ENCODE results near the gene PDF.
"Not testable (repeated sequence)": the region's sequence is repeated elsewhere in the genome, so short reads cannot be mapped to it uniquely, and the experiment has no call there.

Gene PDF

DNA sequence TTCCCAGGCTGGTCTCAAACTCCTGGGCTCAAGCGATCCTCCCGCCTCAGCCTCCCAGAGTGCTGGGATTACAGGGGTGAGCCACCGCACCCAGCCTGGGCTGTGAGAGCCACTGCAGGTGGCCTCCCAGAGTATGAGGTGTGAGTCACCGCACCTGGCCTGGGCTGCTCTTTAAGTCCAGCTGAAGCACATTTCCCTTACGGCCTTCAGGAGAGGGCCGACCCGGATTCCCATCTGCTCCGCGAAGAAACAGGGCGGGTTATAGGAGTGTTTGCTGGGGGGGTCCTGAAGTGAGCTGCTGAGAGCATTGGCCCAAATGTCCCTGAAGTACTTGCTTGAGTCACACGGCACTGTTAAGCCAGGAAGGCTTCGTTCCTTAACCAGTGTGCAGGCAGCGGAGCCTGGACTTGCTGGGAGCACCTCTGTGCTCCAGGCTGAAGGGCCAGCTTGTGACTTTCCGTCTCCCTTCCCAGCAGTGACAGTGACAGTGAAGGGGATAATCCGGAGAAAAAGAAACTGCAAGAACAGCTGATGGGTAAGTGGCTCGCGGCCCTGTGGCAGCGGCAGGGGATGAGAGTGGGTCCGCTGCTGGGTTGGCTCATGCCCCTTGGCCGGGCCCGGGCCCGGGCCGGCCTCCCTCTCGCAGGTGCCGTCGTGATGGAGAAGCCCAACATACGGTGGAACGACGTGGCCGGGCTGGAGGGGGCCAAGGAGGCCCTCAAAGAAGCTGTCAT is 12.0 kb downstream of the PDF start:
- no peak for DNase-seq (ENCODE audit: insufficient read length, low spot score)
- no peak for FAIRE-seq

DNA sequence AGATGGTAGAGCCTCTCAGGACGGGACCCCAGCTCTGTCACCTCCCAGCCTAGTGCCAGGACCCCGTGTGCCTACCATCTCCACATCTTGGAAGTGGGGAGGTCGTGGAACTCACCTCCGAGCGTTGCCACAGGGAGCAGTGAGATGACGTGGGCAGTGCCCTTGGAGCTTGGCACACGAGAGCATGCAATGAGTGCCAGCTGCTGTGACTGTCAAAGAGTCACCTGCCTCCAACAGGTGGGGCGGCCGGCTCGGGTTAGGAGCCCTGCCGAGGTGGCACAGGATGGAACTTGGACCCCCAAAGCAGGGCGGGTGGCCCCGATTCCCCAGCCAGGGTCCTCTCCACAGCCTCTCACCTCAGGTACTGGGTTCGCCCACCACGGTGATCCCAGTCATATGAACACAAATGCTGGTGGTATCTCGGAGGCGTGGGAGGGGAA is 13.8 kb downstream of the PDF start:
- no peak for FAIRE-seq
- no peak for DNase-seq (ENCODE audit: insufficient read length, low spot score)

DNA sequence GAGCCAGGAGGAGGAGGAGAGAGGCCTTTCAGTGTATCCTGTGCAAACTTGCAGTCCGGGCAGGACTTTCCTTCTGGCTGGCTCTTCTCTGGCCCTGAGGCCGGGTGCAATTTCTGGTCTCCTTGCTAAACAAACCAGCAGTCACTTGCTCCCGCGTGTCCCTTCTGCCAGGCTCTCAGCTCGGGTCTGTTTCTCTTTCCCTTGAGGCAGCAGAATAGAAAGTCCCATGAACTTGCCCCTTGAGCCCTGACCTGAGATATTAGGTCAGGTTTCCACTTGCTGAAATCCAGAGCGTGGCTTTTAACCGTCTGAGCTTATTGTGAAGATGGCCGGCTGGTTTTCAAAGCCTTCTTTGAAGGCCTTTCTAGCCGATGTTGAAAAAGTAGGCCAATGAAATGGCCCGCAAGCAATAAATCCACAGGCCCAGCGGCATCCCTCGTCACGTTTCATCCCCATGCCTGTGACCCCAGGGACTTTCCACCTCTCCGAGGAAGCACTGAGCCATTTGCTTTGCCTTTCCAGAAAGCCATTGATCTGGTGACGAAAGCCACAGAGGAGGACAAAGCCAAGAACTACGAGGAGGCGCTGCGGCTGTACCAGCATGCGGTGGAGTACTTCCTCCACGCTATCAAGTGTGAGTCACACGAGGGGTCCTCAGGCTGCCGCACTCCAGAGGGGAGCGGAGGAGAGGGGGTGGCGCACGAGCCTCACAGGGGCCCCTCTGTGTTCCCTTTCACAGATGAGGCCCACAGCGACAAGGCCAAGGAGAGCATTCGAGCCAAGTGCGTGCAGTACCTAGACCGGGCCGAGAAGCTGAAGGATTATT is 14.7 kb downstream of the PDF start:
- no peak for FAIRE-seq
- DNase-seq (ENCODE audit: insufficient read length, low spot score): no peak

DNA sequence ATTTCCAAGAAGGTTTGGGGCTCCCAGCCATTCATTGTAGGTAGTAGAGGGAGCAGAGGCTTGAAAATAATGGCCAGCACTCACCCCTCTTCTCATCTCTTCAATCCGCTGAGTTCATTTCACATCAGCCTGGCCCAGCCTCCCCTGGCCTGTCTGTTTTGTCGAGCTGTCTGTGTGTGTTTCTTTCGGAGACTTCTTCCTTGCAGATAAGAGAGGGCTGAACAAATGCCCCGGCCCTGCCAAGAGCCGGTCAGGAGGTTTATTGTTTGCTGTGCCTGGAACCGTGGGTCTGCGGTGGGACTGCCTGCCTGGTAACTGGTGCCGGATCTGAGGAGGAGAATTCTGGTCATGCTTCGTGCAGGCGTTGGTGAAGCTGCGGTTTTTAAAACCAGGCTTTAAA is 15.9 kb downstream of the PDF start:
- DNase-seq (ENCODE audit: insufficient read length, low spot score): no peak
- no peak for FAIRE-seq

DNA sequence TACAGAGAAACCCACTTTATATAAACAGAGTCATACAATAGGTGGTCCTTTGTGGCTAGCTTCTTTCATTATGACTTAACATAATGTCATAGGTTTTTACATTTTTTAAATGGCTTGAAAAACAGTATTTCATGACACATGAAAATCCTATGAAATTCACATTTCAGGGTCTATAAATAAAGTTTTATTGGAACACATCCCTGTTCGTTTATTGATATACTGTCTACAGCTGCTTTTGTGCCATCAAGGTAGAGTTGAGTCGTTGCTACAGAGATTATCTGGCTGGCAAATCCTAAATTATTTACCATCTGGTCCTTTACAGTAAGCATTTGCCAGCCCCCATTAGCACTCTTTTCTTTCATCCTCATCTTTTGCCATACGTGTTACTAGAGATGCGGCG is 16.9 kb downstream of the PDF start:
- FAIRE-seq (no peak), DNase-seq (ENCODE audit: insufficient read length, low spot score) (no peak)

DNA sequence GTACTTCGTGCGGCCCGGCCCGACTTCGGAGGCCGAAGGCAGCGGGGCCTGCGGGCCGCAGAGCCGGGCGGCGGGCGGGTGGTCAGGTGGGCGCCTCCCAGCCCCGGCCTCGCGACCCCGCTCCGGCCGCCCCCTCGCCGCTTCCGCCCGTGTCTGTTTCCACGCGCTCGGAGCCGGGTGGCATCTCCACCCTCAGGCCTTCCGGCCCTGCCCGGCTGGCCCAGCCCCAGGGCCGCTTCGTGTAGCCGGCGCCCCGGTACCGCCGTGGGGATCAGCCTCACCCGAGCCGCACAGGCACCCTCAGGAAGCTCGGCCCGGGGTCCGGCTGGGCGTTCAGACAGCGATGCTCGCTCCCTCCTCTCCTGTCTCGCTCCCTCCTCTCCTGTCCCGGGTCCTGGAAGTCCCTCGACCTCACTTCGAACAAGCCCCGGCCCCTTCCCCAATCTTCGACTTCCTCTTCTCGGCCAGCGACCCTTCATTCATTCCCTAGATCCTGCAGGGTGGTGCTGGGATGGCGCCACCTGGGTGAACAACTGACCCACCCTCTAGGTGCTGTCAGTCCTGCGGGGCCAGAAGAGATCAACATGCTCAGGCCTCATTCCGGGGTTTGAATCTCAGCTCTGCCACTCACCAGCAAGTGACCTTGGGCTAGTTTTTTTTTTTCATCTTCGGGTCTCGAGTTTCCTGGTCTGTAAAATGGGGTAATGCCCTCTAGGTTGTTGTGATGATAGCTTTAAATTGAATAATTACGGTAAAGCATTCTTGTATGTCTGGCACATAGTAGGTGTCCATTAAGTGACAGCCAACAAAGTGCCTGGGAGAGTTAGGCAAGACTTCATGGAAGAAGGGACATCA is 18.6 kb downstream of the PDF start:
- peak; percentile 58 for DNase-seq (ENCODE audit: insufficient read length, low spot score)
- FAIRE-seq: peak; percentile 72

DNA sequence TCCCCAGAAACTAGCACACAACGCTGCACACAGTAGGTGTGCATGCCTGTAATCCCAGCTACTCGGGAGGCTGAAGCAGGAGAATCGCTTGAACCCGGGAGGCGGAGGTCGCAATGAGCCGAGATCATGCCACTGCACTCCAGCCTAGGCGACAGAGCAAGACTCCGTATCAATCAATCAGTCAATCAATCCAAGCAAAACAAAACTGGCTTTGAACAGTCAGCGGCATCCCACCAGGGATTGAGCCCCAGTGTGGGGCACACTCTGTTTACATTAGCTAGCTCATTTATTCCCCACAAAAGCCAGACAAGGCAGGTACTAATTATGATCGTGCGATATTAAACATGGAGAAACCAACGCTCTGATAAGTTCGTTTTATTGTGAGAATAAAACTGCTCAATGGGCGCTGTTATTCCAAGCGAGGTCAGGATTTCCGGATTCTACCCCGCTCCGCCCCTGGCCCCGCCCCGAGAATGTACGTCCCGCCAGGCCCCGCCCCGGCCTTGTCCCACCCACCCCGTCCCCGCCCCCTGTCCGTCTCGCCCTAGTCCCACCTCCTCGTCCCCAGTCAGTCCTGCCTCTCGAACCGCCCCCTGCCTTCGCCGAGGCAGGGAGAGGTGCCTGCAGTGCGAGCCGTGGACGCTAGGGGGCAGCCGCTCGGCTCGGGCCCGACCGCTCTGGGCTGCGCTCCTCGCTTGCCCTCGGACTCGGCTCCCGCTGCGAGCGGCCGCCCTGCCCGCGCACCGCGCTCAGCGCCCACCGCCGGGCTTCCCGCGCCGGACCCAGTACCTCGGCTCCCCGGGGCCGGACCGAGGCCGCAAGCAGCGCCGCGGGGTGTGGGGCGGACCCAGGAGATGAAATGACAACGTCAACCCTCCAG is 19.5 kb downstream of the PDF start, which contains the start of gene VPS4A:
Gene VPS4A, plus strand, starts transcription at position 698 of the 880 bp plus-strand sequence. Its CDS starts 162 bp downstream, at position 860.
- DNase-seq (ENCODE audit: insufficient read length, low spot score): peak; percentile 98
- FAIRE-seq: peak; percentile 92

DNA sequence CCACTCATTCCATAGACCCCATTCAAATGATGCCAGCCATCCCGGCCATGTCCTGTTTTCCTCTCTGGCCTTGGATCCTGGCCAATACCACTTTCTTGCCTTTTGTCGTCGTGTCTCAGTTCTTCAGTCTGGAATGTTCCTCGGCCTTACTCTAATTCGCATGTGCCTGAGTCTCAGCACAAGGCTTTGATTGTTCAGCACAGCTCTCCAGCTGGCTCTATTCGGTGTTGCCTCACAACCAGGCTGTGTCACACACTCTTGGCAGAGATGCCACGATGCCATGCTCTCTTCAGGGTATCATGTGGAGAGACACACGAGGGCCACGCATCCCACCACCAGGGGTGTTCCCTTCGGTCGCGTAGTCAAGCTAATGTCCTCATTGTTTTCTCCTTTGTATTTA is 21.1 kb downstream of the PDF start:
- no peak for DNase-seq (ENCODE audit: insufficient read length, low spot score)
- no peak for FAIRE-seq

DNA sequence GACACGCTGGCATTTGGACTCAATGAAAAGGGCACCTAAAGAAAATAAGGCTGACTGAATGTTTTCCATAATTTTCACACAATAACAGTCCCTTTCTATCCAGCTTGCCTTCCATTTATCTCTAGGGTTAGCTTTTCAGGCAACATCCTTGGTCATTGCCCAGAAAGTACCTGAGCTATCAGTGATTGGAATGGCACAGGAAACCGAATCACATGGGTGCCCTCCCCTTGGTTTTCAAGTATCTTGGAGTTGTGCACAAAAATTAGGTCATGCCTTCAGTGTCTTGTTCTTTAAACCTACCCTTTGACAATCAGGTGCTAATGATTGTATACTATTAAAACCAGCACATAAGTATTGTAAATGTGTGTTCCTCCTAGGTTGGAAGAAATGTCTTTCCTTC is 22.5 kb downstream of the PDF start:
- DNase-seq (ENCODE audit: insufficient read length, low spot score) (no peak), FAIRE-seq (no peak)

DNA sequence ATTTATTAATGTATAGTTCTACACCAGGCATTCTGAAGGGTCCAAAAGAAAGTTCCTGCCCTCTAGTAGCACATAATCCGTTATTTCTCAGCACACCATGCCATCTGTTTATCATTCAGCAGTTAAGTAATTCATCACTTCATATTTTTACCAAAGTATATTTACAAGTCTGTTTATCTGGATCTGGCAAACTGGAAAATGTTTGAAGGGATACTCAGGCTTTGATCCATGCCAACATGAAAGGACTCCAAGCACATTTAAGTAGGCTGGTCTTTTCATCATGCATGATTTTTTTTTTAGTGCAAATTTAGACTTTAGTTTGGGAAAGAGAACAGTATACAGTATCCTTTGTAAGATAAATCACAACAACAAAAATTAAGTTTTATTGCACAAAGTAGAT is 23.3 kb downstream of the PDF start:
- no peak for FAIRE-seq
- DNase-seq (ENCODE audit: insufficient read length, low spot score): no peak

DNA sequence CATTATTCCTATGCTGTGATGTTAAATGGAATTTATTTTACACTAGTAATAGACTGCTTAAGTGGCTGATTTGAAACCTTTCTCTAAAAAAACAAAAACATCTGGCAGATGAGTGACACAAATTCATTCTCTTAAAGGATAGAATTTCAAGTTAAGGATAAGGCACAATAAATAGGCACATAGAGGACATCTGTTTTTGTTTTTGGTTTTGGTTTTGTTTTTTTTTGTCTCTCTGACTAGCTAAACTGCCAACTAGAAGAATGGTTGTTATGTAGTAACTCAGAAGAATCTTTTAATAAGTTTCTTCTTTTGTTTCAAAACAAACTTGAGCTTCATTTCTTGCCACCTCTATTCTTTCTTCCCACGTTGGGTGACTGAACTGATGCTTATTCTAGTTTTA is 24.4 kb downstream of the PDF start:
- FAIRE-seq (no peak), DNase-seq (ENCODE audit: insufficient read length, low spot score) (no peak)

DNA sequence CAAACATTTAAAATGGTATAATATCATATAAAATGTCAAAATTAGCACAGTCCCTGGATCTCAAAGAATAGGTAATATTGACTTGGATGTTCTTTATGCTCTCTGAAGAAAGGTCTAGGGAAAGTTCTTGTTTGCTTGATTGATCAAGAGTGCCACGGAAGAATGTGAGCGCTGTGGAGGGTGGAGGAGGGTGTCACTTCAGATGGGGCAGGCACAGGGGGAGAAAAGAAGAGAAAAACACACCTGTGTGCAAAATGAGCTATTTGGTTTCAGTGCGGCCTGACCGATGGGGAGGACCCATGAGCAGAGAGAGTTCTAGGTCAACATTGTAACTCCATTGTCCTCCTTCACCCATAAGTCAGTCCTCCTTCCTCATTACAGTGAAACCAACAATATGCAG is 28.1 kb downstream of the PDF start:
- FAIRE-seq: no peak
- DNase-seq (ENCODE audit: insufficient read length, low spot score): no peak

DNA sequence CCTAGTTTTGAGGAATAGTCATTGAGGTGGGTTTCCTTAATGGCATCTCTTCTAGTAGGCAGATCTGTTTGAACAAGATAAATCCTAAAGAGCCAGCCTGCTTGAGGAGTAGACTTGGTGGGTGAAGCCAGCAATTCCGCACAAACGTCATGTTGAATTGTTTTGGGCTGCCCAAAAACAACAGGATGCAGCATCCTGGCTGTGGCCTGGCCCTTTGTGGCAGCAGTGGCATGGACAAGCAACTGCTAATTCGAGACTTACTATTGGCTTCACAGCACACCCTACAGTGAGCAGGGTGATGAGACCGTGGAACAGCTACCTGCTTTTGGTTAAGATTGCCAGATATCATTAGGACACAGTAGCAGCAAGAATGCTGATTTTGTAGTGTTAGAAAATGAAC is 28.5 kb downstream of the PDF start:
- DNase-seq (ENCODE audit: insufficient read length, low spot score): no peak
- FAIRE-seq: no peak

DNA sequence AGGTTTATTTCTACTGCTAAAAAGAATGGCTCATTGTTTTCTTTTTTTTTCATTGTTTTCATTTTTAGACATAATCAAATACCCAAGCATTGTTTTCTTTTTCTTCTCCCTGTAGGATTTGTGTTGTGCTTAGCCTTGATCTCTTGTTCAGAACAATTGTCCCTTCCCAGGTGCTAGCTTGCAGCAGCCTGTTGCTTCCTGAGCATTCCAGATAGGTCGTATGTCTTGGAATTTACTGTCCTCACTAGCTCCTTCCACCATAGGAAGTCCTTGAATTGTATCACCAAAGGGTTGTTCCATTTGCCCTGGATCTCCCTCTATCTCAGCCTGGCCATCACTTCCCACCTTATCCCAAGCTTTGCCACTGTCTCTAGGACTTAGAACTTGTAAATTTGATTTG is 29.2 kb downstream of the PDF start:
- no peak for FAIRE-seq
- no peak for DNase-seq (ENCODE audit: insufficient read length, low spot score)

DNA sequence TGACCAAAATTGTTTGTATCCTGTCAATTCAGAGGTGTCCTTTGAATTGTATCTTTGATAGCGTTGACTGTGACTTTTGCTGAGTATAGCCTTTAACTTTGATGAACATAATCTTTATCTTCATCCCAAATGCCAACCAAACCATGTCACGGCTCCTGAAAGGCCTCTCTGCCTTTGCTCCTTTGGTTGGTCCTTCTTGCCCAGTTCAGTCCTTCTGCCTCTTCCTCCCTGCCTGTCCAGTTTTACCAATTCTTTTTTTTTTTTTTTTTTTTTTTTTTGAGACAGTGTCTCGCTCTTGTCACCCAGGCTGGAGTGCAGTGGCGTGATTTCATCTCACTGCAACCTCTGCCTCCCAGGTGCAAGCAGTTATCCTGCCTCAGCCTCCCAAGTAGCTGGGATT is 32.1 kb downstream of the PDF start:
- DNase-seq (ENCODE audit: insufficient read length, low spot score) (no peak), FAIRE-seq (no peak)

DNA sequence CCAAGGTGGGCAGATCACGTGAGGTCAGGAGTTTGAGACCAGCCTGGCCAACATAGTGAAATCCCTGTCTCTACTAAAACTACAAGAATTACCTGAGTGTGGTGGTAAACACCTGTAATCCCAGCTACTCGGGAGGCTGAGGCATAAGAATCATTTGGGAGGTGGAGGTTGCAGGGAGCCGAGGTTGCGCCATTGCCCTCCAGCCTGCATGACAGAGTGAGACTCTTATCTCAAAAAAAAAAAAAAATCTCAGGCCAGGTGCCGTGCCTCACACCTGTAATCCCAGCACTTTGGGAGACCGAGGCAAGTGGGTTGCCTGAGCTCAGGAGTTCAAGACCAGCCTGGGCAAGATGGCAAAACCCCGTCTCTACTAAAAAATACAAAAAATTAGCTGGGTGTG is 33.6 kb downstream of the PDF start:
- DNase-seq (ENCODE audit: insufficient read length, low spot score); FAIRE-seq: not testable (repeated sequence)

DNA sequence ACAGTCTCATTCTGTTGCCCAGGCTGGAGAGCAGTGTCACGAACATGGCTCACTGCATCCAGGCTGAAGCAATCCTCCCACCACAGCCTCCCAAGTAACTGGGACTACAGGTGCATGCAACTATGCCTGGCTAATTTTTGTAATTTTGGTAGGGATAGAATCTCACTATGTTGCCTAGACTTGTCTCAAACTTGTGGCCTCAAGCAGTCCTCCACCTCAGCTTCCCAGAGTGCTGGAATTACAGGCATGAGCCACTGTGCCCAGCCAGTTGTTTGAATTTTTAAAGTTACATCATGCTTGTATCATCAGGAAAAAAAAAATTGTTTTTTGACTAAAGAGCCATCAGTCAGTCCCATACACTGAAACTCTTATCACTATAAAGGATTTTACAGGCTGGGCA is 36.3 kb downstream of the PDF start:
- DNase-seq (ENCODE audit: insufficient read length, low spot score) (no peak), FAIRE-seq (no peak)

DNA sequence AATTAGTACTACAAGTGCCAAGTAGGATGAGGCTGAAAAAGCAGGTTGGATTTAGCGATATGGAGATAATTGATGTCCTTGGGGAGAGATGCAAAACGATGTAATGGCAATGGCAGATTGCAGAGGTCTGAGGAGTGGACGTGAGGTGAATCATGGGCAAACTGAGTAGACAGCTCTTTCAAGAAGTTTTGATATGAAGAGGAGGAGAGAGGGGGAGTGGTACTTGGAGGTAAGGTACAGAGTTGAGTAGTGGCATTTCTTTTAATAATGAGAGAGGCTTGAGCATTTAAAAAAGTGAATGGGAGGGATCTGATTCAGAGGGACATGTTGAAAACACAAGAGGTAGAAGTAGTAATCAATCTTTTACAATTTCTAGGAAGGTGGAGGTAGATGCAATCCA is 37.0 kb downstream of the PDF start:
- no peak for DNase-seq (ENCODE audit: insufficient read length, low spot score)
- no peak for FAIRE-seq

DNA sequence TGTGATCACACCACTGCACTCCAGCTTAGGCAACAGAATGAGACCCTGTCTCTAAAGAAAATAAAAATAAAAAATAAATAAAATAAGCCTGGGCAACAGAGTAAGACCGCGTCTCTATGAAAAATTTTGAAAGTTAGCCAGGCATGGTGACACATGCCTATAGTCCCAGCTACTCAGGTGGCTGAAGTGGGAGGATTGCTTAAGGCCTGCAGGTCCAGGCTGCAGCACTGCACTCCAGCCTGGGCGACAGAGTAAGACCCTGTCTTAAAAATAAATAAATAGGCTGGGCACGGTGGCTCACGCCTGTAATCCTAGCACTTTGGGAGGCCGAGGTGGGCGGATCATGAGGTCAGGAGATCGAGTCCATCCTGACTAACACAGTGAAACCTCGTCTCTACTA is 38.7 kb downstream of the PDF start:
- not testable (repeated sequence) for FAIRE-seq; DNase-seq (ENCODE audit: insufficient read length, low spot score)

All from GM19239 (cell line).